Upper lobe of left lung (tissue), 4 donors: ENCODE data around the gene NCBP1.

Experiments
- POLR2A ChIP-seq, 4 donors: fragments of 450-650 bp; IDR thresholded peaks; one replicate each; pipeline ENCODE4 v1.5.1; 2016 to 2017; ENCODE audit warnings: antibody characterized with exemption in 4 of 4, mild to moderate bottlenecking in 2 of 4
- TF ChIP-seq, protein P1 (sequence below), 6 experiments: fragments of 450-650 bp in 4 of 6; fragments of 200-600 bp in 2 of 6; sonication (generic) in 2 of 6; IDR thresholded peaks; one replicate each; pipeline ENCODE4 v1.5.1; 2016 to 2019; ENCODE audit warnings: antibody characterized with exemption in 6 of 6

DNA sequence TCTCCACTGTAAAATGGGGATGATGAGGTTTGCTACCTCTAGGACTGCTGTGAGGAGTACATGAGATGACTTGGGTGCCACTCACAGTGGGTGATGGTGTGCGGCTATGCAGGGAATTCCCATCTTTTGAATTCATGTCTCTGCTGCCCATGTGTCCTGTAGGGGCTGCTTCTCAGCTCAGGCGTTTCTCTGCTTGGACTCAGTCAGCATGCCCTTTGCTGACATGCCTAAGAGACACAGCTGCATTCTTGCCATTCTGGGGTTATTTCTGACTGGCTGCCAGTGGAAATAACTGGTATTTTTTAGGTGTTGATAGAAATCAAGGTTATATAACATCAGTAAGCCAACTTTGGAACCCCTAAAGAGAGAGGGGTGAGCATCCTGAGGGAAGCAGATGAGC, 87.8 kb downstream of the NCBP1 start:
- TF ChIP-seq, protein P1, sequence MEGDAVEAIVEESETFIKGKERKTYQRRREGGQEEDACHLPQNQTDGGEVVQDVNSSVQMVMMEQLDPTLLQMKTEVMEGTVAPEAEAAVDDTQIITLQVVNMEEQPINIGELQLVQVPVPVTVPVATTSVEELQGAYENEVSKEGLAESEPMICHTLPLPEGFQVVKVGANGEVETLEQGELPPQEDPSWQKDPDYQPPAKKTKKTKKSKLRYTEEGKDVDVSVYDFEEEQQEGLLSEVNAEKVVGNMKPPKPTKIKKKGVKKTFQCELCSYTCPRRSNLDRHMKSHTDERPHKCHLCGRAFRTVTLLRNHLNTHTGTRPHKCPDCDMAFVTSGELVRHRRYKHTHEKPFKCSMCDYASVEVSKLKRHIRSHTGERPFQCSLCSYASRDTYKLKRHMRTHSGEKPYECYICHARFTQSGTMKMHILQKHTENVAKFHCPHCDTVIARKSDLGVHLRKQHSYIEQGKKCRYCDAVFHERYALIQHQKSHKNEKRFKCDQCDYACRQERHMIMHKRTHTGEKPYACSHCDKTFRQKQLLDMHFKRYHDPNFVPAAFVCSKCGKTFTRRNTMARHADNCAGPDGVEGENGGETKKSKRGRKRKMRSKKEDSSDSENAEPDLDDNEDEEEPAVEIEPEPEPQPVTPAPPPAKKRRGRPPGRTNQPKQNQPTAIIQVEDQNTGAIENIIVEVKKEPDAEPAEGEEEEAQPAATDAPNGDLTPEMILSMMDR (IDR thresholded peaks at IDR 0.05): no peak
- TF ChIP-seq POLR2A (IDR thresholded peaks at IDR 0.05): no peak
